SW480 (cell line): ENCODE measurements around the gene HBG1.
"Not testable (repeated sequence)": the region's sequence is repeated elsewhere in the genome, so short reads cannot be mapped to it uniquely, and the experiment has no call there.

Source experiments
- DNase-seq: peaks from one replicate; pipeline ENCODE4 v3.0.0-alpha.2; 2016; ENCODE audit warnings: low spot score

The HBG1 gene

GRCh38 chr11:5277807-5278382, 28.2 kb upstream of the HBG1 start:
- DNase-seq: no peak

- no peak for DNase-seq
Observed at GRCh38 chr11:5276697-5277096, 27.0 kb upstream of the HBG1 start.

GRCh38 chr11:5275369-5276110, 25.9 kb upstream of the HBG1 start:
- DNase-seq: no peak

GRCh38 chr11:5274395-5274794, 24.7 kb upstream of the HBG1 start:
- DNase-seq: no peak

- no peak for DNase-seq
Observed at GRCh38 chr11:5272395-5273017, 22.8 kb upstream of the HBG1 start.

- DNase-seq: no peak
Observed at GRCh38 chr11:5269715-5270147, 20.1 kb upstream of the HBG1 start, which contains the start of gene HBE1. Gene HBE1 (minus strand): TSS chr11:5269945. CDS start chr11:5269890, 55 bp downstream.

GRCh38 chr11:5267033-5267563, 17.4 kb upstream of the HBG1 start:
- DNase-seq: no peak

- DNase-seq: no peak
Observed at GRCh38 chr11:5266609-5267008, 17.0 kb upstream of the HBG1 start.

GRCh38 chr11:5265832-5266231, 16.2 kb upstream of the HBG1 start:
- DNase-seq: no peak

- DNase-seq: no peak
Observed at GRCh38 chr11:5258543-5259262, 9.0 kb upstream of the HBG1 start.

- no peak for DNase-seq
Observed at GRCh38 chr11:5257296-5257695, 7.6 kb upstream of the HBG1 start.

GRCh38 chr11:5254646-5255413, 5.2 kb upstream of the HBG1 start, which contains the start of gene HBG2:
Gene HBG2 (minus strand): TSS chr11:5254781. CDS start chr11:5254728, 53 bp downstream.
- not testable (repeated sequence) for DNase-seq

GRCh38 chr11:5254023-5254422, 4.4 kb upstream of the HBG1 start:
- DNase-seq: not testable (repeated sequence)

- DNase-seq: not testable (repeated sequence)
Observed at GRCh38 chr11:5253440-5253839, 3.8 kb upstream of the HBG1 start.

- no peak for DNase-seq
Observed at GRCh38 chr11:5252919-5253265, 3.2 kb upstream of the HBG1 start.

GRCh38 chr11:5252192-5252918, 2.7 kb upstream of the HBG1 start:
- DNase-seq: no peak

- DNase-seq: no peak
Observed at GRCh38 chr11:5251746-5252145, 2.1 kb upstream of the HBG1 start.

GRCh38 chr11:5250543-5251204, 1.0 kb upstream of the HBG1 start:
- DNase-seq: no peak

- DNase-seq: not testable (repeated sequence)
Observed at GRCh38 chr11:5248498-5248897, 1.2 kb downstream of the HBG1 start.

GRCh38 chr11:5247472-5248192, 2.0 kb downstream of the HBG1 start:
- DNase-seq: no peak
